K562 (cell line): ENCODE results near the gene TUBB2A. TPM values are rescaled to one million over a fixed set of nuclear protein-coding genes. Genes with fewer than 3 reads are reported as not detected.

Experiments
- LARP7 ChIP-seq: fragments of 450-650 bp; IDR thresholded peaks from 2 replicates; pipeline ENCODE4 v1.6.1; 2016
- NFYB ChIP-seq: IDR thresholded peaks from 2 replicates; pipeline ENCODE4 v1.6.1; 2011; ENCODE audit warnings: mild to moderate bottlenecking, moderate library complexity; ENCODE audit not compliant: insufficient read length; ENCODE audit errors: extremely low read depth
- SMARCB1 ChIP-seq: IDR thresholded peaks from 2 replicates; pipeline ENCODE4 v1.6.1; 2011; ENCODE audit warnings: improper control_type of control experiment, low read depth; ENCODE audit not compliant: insufficient read length
- TAF15 ChIP-seq: fragments of 200-400 bp; formaldehyde crosslinking; IDR thresholded peaks from 2 replicates; pipeline ENCODE4 v1.6.1; 2017; ENCODE audit warnings: mild to moderate bottlenecking, low read depth, low read length, moderate library complexity
- ZFP30 ChIP-seq: fragments of 250-450 bp; sonication (Bioruptor Pico); IDR thresholded peaks from 2 replicates; pipeline ENCODE4 v1.8.0; 2022; ENCODE audit warnings: moderate library complexity, mild to moderate bottlenecking, inconsistent platforms, borderline replicate concordance
- ZNF707 ChIP-seq: fragments of 250-450 bp; sonication (Bioruptor Pico); conservative IDR thresholded peaks from 2 replicates; pipeline ENCODE4 v1.8.0; 2022; ENCODE audit warnings: inconsistent platforms, mild to moderate bottlenecking, moderate library complexity
- polyA plus RNA-seq, 8 experiments: library from polyadenylated mRNA; depleted of rRNA in 4 of 8; stranded (reverse) in 5 of 8; unstranded in 3 of 8; fragments of >200 nt; fragmentation: Nextera tagmentation in 2 of 8; fragmentation: Illumina TruSeq in 1 of 8; extraction: Ambion mirVana in 2 of 8; extraction: Trizol in 1 of 8; gene quantifications; 2 replicates each; pipeline versions ENCODE4 v1.2.1 to v1.2.3, GENCODE V29; 2011 to 2014; ENCODE audit warnings: inconsistent platforms in 1 of 8, missing spikeins in 1 of 8
- total RNA-seq, 7 experiments: library from RNA; depleted of rRNA in 6 of 7; stranded (reverse); fragments of >200 nt in 6 of 7; fragmentation: Illumina TruSeq in 2 of 7; extraction: Trizol in 2 of 7; gene quantifications; 2 replicates each; pipeline versions ENCODE4 v1.2.1 to v1.2.3, GENCODE V29; 2011 to 2021; ENCODE audit warnings: low replicate concordance in 1 of 7
- TF ChIP-seq, protein P1 (sequence below), 2 experiments: fragments of 450-650 bp in 1 of 2; IDR thresholded peaks; 2 replicates each; pipeline ENCODE4 v1.6.1; 2011 to 2017; ENCODE audit warnings: low read depth in 2 of 2, antibody characterized with exemption in 1 of 2, borderline replicate concordance in 1 of 2, low read length in 1 of 2, mild to moderate bottlenecking in 1 of 2, mixed read lengths in 1 of 2; ENCODE audit not compliant: control insufficient read depth in 1 of 2
- TF ChIP-seq, protein P2 (sequence below): IDR thresholded peaks from 2 replicates; pipeline ENCODE4 v1.6.1; 2011; ENCODE audit warnings: borderline replicate concordance, low read depth, mild to moderate bottlenecking, moderate library complexity, low read length; ENCODE audit not compliant: insufficient read depth, poor library complexity, severe bottlenecking
- TF ChIP-seq, protein P3 (sequence below): fragments of 450-650 bp; IDR thresholded peaks from 2 replicates; pipeline ENCODE4 v1.6.1; 2016
- TF ChIP-seq, protein P4 (sequence below), 3 experiments: fragments of 200-800 bp in 1 of 3; fragments of 250-450 bp in 1 of 3; fragments of 450-650 bp in 1 of 3; sonication (Bioruptor Pico) in 1 of 3; sonication (Bioruptor generic) in 1 of 3; formaldehyde crosslinking in 1 of 3; IDR thresholded peaks; 2 replicates each; pipeline versions ENCODE4 v1.6.1 to v1.8.0; 2016 to 2022; ENCODE audit warnings: mild to moderate bottlenecking in 2 of 3, missing genetic modification characterization in 2 of 3, missing compliant biosample characterization in 1 of 3, moderate library complexity in 1 of 3
- TF ChIP-seq, protein P5 (sequence below): fragments of 250-450 bp; sonication (Bioruptor Pico); IDR thresholded peaks from 2 replicates; pipeline ENCODE4 v1.4.0; 2020; ENCODE audit warnings: mild to moderate bottlenecking, moderate library complexity, borderline replicate concordance

The TUBB2A gene
- total and polyA plus RNA-seq, 9 of the 15 experiments (the other 6 are each of a cell fraction or from before 2014, with no cell fraction given), result 3.6 to 92.1 (median 45.6) TPM

DNA sequence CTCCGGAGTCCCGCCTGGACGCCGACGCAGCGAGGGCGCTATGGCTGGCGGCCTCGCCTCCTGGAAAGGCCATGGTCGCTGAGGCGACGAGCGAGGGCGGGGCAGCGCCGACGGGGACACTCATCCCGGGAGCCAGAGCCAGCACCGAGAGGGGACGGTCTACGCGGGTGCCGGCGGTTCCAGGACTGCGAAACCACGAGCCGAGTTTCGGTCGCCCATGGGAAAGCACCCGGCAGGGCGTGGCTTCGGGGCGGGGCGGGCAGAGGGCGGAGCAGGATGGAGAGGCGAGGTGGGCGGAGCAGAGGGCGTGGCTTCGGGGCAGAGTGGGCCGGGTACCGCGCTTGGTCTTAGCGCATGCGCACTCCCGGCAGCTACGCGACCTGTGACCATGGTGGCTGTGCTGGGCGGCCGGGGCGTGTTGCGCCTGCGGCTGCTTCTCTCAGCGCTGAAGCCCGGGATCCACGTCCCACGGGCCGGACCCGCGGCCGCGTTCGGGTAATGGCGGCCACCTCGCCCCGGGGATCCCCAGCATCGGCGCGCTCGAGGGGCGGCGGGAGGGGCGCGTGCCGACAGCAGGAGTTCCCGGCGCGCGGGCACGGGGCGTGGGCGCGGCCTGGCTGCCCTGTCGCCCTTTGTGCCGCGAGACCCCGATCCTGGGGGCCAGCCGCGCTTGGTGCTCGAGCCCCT lies 38.8 kb downstream of the TUBB2A start, which contains the start of gene BPHL (continued):
- TF ChIP-seq, protein P1, sequence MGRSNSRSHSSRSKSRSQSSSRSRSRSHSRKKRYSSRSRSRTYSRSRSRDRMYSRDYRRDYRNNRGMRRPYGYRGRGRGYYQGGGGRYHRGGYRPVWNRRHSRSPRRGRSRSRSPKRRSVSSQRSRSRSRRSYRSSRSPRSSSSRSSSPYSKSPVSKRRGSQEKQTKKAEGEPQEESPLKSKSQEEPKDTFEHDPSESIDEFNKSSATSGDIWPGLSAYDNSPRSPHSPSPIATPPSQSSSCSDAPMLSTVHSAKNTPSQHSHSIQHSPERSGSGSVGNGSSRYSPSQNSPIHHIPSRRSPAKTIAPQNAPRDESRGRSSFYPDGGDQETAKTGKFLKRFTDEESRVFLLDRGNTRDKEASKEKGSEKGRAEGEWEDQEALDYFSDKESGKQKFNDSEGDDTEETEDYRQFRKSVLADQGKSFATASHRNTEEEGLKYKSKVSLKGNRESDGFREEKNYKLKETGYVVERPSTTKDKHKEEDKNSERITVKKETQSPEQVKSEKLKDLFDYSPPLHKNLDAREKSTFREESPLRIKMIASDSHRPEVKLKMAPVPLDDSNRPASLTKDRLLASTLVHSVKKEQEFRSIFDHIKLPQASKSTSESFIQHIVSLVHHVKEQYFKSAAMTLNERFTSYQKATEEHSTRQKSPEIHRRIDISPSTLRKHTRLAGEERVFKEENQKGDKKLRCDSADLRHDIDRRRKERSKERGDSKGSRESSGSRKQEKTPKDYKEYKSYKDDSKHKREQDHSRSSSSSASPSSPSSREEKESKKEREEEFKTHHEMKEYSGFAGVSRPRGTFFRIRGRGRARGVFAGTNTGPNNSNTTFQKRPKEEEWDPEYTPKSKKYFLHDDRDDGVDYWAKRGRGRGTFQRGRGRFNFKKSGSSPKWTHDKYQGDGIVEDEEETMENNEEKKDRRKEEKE (IDR thresholded peaks at IDR 0.05; ENCODE audit: borderline replicate concordance in 1 of 2, control insufficient read depth in 1 of 2, low read depth in 2 of 2, low read length in 1 of 2), result no peak
- TF ChIP-seq TAF15, result no peak
- TF ChIP-seq, protein P2, sequence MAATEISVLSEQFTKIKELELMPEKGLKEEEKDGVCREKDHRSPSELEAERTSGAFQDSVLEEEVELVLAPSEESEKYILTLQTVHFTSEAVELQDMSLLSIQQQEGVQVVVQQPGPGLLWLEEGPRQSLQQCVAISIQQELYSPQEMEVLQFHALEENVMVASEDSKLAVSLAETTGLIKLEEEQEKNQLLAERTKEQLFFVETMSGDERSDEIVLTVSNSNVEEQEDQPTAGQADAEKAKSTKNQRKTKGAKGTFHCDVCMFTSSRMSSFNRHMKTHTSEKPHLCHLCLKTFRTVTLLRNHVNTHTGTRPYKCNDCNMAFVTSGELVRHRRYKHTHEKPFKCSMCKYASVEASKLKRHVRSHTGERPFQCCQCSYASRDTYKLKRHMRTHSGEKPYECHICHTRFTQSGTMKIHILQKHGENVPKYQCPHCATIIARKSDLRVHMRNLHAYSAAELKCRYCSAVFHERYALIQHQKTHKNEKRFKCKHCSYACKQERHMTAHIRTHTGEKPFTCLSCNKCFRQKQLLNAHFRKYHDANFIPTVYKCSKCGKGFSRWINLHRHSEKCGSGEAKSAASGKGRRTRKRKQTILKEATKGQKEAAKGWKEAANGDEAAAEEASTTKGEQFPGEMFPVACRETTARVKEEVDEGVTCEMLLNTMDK, result no peak
- no peak for TF ChIP-seq SMARCB1
- TF ChIP-seq, protein P3, sequence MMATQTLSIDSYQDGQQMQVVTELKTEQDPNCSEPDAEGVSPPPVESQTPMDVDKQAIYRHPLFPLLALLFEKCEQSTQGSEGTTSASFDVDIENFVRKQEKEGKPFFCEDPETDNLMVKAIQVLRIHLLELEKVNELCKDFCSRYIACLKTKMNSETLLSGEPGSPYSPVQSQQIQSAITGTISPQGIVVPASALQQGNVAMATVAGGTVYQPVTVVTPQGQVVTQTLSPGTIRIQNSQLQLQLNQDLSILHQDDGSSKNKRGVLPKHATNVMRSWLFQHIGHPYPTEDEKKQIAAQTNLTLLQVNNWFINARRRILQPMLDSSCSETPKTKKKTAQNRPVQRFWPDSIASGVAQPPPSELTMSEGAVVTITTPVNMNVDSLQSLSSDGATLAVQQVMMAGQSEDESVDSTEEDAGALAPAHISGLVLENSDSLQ, result no peak
- TF ChIP-seq, protein P4, sequence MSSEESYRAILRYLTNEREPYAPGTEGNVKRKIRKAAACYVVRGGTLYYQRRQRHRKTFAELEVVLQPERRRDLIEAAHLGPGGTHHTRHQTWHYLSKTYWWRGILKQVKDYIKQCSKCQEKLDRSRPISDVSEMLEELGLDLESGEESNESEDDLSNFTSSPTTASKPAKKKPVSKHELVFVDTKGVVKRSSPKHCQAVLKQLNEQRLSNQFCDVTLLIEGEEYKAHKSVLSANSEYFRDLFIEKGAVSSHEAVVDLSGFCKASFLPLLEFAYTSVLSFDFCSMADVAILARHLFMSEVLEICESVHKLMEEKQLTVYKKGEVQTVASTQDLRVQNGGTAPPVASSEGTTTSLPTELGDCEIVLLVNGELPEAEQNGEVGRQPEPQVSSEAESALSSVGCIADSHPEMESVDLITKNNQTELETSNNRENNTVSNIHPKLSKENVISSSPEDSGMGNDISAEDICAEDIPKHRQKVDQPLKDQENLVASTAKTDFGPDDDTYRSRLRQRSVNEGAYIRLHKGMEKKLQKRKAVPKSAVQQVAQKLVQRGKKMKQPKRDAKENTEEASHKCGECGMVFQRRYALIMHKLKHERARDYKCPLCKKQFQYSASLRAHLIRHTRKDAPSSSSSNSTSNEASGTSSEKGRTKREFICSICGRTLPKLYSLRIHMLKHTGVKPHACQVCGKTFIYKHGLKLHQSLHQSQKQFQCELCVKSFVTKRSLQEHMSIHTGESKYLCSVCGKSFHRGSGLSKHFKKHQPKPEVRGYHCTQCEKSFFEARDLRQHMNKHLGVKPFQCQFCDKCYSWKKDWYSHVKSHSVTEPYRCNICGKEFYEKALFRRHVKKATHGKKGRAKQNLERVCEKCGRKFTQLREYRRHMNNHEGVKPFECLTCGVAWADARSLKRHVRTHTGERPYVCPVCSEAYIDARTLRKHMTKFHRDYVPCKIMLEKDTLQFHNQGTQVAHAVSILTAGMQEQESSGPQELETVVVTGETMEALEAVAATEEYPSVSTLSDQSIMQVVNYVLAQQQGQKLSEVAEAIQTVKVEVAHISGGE (CRISPR knock-in tag; IDR thresholded peaks at IDR 0.05), result no peak
- no peak for TF ChIP-seq ZNF707 (CRISPR knock-in tag)
- no peak for TF ChIP-seq ZFP30
- no peak for TF ChIP-seq NFYB
- TF ChIP-seq, protein P5, sequence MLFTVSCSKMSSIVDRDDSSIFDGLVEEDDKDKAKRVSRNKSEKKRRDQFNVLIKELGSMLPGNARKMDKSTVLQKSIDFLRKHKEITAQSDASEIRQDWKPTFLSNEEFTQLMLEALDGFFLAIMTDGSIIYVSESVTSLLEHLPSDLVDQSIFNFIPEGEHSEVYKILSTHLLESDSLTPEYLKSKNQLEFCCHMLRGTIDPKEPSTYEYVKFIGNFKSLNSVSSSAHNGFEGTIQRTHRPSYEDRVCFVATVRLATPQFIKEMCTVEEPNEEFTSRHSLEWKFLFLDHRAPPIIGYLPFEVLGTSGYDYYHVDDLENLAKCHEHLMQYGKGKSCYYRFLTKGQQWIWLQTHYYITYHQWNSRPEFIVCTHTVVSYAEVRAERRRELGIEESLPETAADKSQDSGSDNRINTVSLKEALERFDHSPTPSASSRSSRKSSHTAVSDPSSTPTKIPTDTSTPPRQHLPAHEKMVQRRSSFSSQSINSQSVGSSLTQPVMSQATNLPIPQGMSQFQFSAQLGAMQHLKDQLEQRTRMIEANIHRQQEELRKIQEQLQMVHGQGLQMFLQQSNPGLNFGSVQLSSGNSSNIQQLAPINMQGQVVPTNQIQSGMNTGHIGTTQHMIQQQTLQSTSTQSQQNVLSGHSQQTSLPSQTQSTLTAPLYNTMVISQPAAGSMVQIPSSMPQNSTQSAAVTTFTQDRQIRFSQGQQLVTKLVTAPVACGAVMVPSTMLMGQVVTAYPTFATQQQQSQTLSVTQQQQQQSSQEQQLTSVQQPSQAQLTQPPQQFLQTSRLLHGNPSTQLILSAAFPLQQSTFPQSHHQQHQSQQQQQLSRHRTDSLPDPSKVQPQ, result no peak
- 0 out of 2 replicates have a peak, but pooled peaks have one; percentile 34 for TF ChIP-seq LARP7
